ENCODE measurements around the gene CLMP. TPM values are rescaled to one million over a fixed set of nuclear protein-coding genes. Genes with fewer than 3 reads are reported as not detected.

Gene CLMP
- polyA plus RNA-seq, 1 donor (not counting 4 experiments of a cell fraction or from before 2014, with no cell fraction given) = 2.7 TPM

- Histone ChIP-seq H3K4me3 (ENCODE audit: control insufficient read depth in 2 of 3, extremely low read depth in 1 of 3, insufficient read depth in 2 of 3, low read depth in 1 of 3, low read length in 3 of 3) (no peak overlapping the region), H3K9me1 (ENCODE audit: control insufficient read depth, extremely low read depth, insufficient read depth, low read length) (no peaks in the 10 kb centered on the region), H3K9me3 (ENCODE audit: control insufficient read depth, low read depth, low read length) (no peaks in the 10 kb centered on the region), H3K27me3 (ENCODE audit: control insufficient read depth, extremely low read depth, insufficient read depth, low read length) (no peaks in the 10 kb centered on the region), H3K4me1 (ENCODE audit: control insufficient read depth, extremely low read depth, insufficient read depth, low read length) (no peaks in the 10 kb centered on the region), H3K9ac (ENCODE audit: control insufficient read depth, extremely low read depth, insufficient read depth, low read length) (no peak overlapping the region), H4K20me1 (ENCODE audit: control insufficient read depth, extremely low read depth, insufficient read depth, low read length) (no peaks in the 10 kb centered on the region), H3K27ac (ENCODE audit: control insufficient read depth, insufficient read depth, low read length) (no peak overlapping the region), H3K79me2 (ENCODE audit: control insufficient read depth, insufficient read depth, low read length) (no peaks in the 10 kb centered on the region), H3K36me3 (ENCODE audit: control insufficient read depth in 2 of 2, extremely low read depth in 1 of 2, insufficient read depth in 2 of 2, low read length in 2 of 2) (no peaks in the 10 kb centered on the region), H3K4me2 (ENCODE audit: control insufficient read depth, extremely low read depth, insufficient read depth, low read depth, low read length) (no peak overlapping the region), H2AFZ (ENCODE audit: control insufficient read depth, low read length) (no peak overlapping the region)
- FAIRE-seq (no peak), DNase-seq (ENCODE audit: low read depth, low spot score) (no peak)
- dilution Hi-C loops (cut with MboI; ENCODE audit: extremely low pct_ligation_motif_present, low sequenced_read_pairs) = no loop called here
- TF ChIP-seq CTCF (optimal IDR thresholded peaks at IDR 0.05 in 1 of 3, IDR thresholded peaks at IDR 0.05 in 1 of 3, conservative IDR thresholded peaks at IDR 0.05 in 1 of 3; ENCODE audit: extremely low read depth in 1 of 3, insufficient read depth in 2 of 3, low read length in 3 of 3) = no peak
- TF ChIP-seq EZH2 (IDR thresholded peaks at IDR 0.05; ENCODE audit: low read length) = no peak
Measured at GRCh38 chr11:123231777-123232176, 36.7 kb upstream of the CLMP start.

DNA sequence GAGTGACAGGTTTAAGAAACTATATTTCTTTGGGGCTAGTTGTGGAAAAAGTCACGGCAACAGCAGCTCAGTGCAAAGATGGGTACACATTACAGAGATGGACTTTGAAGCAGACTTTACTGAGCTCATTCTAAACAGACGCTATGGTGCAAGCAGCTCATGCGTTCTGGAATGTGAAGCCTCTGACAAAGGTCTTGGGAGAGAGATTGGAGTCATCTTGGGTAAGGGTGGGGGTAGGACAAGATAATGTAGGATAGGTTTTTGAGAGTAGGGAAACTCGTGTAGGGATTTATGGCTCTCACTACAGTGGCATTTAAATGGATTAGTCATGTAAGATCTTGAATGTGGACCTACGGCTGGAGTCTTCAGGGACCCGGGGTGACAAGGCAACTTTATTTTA is 36.2 kb upstream of the CLMP start:
- TF ChIP-seq CTCF (optimal IDR thresholded peaks at IDR 0.05 in 1 of 3, IDR thresholded peaks at IDR 0.05 in 1 of 3, conservative IDR thresholded peaks at IDR 0.05 in 1 of 3; ENCODE audit: extremely low read depth in 1 of 3, insufficient read depth in 2 of 3, low read length in 3 of 3) (no peak), EZH2 (IDR thresholded peaks at IDR 0.05; ENCODE audit: low read length) (no peak)
- Histone ChIP-seq H3K9me3 (ENCODE audit: control insufficient read depth, low read depth, low read length) (no peaks in the 10 kb centered on the region), H3K9ac (ENCODE audit: control insufficient read depth, extremely low read depth, insufficient read depth, low read length) (no peak overlapping the region), H3K4me2 (ENCODE audit: control insufficient read depth, extremely low read depth, insufficient read depth, low read depth, low read length) (no peak overlapping the region), H3K9me1 (ENCODE audit: control insufficient read depth, extremely low read depth, insufficient read depth, low read length) (no peaks in the 10 kb centered on the region), H3K27me3 (ENCODE audit: control insufficient read depth, extremely low read depth, insufficient read depth, low read length) (no peaks in the 10 kb centered on the region), H3K27ac (ENCODE audit: control insufficient read depth, insufficient read depth, low read length) (no peak overlapping the region), H3K79me2 (ENCODE audit: control insufficient read depth, insufficient read depth, low read length) (no peaks in the 10 kb centered on the region), H2AFZ (ENCODE audit: control insufficient read depth, low read length) (no peak overlapping the region), H4K20me1 (ENCODE audit: control insufficient read depth, extremely low read depth, insufficient read depth, low read length) (no peaks in the 10 kb centered on the region), H3K36me3 (ENCODE audit: control insufficient read depth in 2 of 2, extremely low read depth in 1 of 2, insufficient read depth in 2 of 2, low read length in 2 of 2) (no peaks in the 10 kb centered on the region), H3K4me3 (ENCODE audit: control insufficient read depth in 2 of 3, extremely low read depth in 1 of 3, insufficient read depth in 2 of 3, low read depth in 1 of 3, low read length in 3 of 3) (no peak overlapping the region), H3K4me1 (ENCODE audit: control insufficient read depth, extremely low read depth, insufficient read depth, low read length) (no peaks in the 10 kb centered on the region)
- FAIRE-seq (no peak), DNase-seq (ENCODE audit: low read depth, low spot score) (no peak)
- dilution Hi-C loops (cut with MboI; ENCODE audit: extremely low pct_ligation_motif_present, low sequenced_read_pairs) = no loop called here

Measured in keratinocyte (primary cell).